NCI-H1105 (cell line): ENCODE results near the gene RHOT1.
"Not testable (repeated sequence)": the region's sequence is repeated elsewhere in the genome, so short reads cannot be mapped to it uniquely, and the experiment has no call there.

ENCODE experiments used
- DNase-seq: peaks from one replicate; lab custom pipeline; 2025; lab: John Stamatoyannopoulos, UW

RHOT1 gene

DNA sequence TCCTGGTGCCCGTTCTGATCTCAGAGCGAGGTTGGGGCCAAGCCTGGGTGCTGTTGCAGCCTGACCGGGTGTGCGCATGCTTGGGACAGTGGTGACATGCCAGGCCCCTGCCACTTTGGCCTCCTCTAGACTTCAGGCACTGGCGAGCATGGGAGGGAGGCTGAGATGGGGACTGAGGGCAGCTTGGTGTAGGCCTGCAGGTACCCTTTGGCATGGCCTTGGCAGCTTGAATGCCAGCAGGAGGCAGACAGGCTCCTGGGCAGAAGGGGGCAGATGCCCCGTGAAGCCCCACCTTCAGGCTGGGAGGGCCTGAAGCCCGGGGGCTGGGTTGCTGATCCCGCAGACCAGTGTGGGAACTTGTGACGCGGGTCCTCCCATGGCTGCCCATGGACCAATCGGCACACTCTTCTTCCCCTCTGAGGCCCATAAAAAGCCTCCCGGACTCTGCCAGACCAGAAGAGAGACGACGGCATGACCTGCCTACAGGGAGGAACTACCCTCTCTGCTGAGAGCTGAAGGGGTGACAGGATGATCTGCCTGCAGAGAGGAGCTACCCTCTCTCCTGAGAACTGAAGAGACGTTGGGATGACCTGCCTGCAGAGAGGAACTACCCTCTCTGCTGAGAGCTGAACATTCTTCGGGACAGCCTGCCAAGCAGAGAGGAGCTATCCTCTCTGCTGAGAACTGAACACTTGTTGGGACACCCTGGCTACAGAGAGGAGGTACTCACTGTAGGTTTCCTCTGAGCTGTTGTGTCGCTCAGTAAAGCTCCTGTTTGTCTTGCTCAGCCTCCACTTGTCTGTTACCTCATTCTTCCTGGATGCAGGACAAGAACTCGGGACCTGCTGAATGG lies 17.5 kb downstream of the RHOT1 start:
- DNase-seq: no peak

DNA sequence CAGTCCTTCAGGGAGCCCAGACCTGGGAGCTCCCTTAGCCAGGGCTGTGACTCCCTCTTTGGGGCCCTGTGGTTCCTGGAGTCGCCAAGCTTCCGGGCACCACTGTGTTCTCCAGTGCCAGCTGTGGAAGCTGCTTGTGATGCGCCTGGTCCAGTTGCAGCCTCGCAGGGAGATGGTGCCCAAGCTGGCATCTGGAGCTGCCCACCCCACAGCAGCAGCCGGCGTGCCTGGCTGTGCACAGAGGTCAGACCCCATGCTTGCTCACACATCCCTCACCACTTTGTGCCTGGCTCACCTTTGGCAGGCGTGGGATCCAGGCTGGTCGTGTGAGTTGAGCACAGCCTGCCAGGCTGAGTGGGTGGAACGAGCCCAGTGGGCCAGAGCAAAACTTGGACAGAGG lies 18.2 kb downstream of the RHOT1 start:
- DNase-seq: no peak

DNA sequence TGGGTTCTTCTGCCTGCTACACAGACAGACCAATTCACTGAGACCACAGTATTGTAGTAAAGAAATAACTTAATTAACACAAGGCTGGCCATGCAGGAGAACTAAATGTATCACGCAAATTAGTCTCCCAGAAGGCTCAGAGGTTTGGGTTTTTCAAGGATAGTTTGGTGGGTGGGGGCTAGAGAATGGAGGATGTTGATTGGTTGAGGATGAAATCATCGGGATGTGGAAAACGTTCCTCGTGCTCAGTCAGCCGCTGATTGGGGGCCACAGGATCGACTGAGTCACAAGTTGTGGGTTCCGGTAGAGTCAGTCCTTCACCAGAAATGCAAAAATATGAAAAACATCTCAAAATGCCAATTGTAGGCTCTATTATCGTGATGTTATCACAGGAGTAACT lies 18.7 kb downstream of the RHOT1 start:
- DNase-seq: no peak

DNA sequence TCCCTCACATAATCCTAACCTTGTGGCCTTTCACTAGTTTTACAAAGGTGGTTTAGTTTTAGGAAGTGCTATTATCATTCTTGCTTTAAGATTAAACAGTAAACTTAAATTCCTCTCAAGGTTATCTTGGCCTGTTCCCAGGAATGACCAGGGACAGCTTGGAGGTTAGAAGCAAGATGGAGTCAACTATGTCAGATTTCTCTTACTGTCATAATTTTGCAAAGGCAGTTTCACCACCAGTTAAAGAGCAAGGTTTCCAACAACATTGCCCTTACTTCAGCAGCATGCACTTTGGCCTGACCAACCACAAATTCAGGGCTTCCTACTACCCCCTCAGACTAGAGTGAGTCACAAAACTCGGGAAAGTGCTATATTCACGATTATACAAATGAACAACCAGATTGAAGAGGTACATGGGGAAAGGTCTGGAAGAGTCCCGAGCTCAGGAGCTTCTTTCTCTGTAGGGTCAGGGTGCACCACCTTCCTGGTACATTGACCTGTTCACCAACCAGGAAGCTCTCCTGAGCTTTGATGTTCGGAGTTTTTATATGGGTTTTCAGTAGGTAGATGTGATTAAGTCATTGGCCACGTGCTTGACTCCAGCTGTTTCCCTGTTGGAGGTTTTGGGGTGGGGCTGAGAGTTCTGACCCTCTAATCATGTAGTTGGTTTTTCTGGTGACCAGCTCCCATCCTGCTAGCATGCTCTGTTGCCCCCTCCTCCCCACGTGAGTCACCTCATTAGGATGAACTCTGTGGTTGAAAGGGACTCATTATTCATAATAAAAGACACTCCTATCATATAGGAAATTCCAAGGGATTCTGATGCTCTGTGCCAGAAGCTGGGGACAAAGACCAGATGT lies 19.4 kb downstream of the RHOT1 start:
- DNase-seq: no peak

DNA sequence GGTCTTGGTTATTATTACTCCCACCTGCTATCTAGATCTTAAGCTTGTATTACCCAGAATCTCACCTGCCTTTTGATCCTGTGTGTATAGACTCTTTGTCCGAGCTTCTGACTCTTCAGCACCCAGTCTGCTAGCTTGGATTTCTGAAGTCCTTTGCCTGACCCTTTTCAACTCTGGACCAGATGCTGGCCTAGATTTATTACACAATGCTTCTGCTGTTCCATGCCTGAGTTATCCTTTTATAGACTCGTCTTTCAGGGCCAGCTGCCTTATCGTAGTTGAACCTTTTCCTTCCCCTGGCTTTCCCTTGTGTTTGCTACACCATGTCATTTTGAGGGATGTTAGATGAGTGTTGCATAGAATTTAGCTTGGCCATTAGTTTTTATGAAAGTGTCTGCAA lies 32.6 kb downstream of the RHOT1 start:
- no peak for DNase-seq

DNA sequence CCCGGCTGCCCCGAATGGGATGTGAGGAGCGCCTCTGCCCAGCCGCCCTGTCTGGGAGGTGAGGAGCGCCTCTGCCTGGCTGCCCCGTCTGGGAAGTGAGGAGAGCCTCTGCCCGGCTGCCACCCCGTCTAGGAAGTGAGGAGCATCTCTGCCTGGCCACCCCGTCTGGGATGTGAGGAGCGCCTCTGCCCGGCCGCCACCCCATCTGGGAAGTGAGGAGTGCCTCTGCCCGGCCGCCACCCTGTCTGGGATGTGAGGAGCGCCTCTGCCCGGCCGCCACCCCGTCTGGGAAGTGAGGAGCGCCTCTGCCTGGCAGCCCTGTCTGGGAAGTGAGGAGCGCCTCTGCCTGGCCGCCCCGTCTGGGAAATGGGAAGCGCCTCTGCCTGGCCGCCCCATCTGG lies 36.4 kb downstream of the RHOT1 start:
- DNase-seq: not testable (repeated sequence)

DNA sequence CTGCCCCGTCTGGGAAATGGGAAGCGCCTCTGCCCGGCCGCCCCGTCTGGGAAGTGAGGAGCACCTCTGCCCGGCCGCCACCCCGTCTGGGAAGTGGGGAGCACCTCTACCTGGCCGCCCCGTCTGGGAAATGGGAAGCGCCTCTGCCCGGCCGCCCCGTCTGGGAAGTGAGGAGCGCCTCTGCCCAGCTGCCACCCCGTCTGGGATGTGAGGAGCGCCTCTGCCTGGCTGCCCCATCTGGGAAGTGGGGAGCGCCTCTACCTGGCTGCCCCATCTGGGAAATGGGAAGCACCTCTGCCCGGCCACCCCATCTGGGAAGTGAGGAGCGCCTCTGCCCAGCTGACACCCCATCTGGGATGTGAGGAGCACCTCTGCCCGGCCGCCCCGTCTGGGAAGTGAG lies 36.8 kb downstream of the RHOT1 start:
- DNase-seq: not testable (repeated sequence)

DNA sequence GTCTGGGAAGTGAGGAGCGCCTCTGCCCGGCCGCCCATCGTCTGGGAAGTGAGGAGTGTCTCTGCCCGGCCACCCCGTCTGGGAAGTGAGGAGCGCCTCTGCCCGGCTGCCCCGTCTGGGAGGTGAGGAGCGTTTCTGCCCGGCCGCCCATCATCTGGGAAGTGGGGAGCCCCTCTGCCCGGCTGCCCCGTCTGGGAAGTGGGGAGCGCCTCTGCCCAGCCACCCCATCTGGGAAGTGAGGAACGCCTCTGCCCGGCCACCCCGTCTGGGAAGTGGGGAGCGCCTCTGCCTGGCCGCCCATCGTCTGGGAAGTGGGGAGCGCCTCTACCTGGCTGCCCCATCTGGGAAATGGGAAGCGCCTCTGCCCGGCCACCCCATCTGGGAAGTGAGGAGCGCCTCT lies 37.2 kb downstream of the RHOT1 start:
- not testable (repeated sequence) for DNase-seq

DNA sequence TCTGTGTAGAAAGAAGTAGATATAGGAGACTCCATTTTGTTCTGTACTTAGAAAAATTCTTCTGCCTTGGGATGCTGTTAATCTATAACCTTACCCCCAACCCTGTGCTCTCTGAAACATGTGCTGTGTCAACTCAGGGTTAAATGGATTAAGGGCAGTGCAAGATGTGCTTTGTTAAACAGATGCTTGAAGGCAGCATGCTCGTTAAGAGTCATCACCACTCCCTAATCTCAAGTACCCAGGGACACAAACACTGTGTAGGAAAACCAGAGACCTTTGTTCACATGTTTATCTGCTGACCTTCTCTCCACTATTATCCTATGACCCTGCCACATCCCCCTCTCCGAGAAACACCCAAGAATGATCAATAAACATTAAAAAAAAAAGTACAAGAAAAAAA lies 38.0 kb downstream of the RHOT1 start:
- DNase-seq: not testable (repeated sequence)

DNA sequence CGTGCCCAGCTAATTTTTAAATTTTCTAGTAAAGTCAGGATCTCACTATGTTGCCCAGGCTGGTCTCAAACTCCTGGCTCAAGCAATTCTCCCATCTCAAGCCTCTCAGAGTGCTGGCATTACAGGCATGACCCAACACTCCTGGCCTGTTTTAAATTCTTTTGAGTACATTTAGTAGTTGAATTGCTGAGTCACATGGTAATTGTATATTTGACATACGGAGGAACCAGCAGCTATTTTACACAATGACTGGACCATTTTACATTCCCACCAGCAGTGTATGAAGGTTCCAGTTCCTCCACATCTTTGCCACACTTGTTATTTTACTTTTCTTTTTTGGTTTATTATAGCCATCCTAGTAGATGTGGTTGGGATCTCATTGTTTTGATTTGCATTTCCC lies 43.6 kb downstream of the RHOT1 start:
- DNase-seq: no peak

DNA sequence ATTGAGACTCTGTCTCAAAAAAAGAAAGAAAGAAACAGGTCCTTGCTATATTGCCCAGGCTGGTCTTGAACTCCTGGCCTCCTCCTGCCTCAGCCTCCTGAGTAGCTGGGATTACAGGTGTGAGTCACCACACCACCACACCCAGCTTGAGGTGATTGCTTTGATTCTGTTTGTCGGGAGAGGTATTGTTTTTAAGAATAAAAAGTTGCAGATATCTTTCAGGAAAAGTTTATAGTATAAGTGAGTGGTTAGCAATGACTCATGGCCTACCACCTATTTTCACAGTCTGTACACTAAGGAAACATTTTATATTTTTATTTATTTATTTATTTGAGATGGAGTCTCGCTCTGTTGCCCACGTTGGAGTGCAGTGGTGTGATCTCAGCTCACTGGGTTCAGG lies 45.0 kb downstream of the RHOT1 start:
- DNase-seq: no peak

DNA sequence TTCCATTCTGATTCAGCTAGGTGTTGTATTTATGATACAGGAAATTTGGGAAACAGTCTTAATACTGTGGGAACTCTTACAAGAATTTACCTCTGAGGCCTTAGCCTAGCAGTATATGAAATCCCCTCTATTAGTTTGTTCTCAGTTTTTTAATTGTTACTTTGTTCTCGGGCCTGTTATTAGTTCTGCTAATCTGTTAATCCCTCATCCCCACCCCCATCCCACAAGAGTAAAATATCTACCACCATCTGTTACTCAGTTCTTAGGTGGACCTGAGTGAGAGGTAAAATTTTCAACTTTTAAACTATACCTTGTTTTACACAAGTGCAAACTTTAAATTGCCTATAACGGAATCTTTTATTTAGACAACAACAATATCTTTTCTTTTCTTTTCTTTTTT lies 47.0 kb downstream of the RHOT1 start:
- DNase-seq: no peak

DNA sequence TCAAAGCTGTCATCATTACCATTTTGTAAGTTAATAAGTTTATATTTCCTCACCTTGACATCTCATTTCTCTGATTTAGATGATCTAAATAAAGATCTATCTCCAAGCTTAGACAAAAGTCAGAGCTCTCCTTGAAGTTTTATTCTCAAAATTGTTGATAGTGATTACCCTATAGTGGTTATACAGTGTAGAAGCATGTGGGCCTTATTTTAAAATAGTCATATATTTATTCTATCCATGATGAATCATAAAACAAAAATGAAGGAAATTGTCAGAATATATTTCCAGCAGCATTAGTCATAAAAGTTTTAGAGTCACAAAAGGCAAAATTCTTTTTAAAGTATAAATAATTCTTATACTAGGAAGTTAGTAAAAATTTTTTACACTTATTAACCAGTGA lies 49.0 kb downstream of the RHOT1 start:
- DNase-seq: no peak

DNA sequence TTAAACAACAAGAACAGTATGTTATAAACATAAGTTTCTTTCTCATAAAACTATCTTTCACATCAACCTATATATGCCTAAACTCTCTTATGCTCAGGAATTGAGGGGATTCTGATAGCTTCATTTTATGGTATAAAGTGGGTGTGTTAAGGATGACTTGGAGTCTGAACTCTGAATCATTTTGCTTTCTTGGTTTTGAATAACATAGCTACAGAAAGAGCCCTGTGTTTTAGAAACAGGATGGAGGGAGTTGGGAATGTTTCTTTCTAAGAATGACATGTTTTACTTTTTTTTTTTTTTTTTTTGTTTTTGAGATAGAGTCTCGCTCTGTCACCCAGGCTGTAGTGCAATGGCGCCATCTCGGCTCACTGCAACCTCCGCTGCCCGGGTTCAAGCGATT lies 50.1 kb downstream of the RHOT1 start:
- DNase-seq: no peak

DNA sequence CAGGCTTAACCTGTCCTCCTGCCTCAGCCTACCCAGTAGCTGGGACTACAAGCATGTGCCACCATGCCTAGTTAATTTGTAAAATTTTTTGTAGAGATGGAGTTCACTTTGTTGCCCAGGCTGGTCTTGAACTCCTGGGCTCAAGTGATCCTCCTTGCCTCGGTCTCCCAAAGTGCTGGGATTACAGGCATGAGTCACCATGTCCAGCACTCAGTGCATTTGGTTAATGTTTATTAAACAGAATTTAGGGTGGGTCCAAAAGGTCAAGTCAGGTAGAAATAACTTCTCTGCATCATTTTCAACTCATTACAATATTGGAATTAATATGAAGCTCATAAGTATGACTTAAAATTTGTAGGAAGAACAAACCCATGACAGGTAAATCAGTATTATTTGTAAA lies 55.7 kb downstream of the RHOT1 start:
- no peak for DNase-seq

DNA sequence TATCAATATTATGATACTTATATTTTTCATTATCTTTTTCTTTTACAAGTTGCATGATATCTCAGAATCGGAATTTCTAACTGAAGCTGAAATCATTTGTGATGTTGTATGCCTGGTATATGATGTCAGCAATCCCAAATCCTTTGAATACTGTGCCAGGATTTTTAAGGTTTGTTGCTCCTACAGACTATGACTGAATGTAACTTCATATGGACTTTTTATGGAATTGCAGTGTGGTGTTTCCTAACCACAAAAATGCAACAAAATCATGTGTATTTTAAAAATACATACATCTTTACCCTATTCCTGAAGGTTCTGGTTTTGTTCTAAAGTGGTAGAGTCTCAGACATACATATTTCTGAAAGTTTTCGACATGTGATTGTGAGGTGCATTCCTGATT lies 64.6 kb downstream of the RHOT1 start:
- DNase-seq: no peak

DNA sequence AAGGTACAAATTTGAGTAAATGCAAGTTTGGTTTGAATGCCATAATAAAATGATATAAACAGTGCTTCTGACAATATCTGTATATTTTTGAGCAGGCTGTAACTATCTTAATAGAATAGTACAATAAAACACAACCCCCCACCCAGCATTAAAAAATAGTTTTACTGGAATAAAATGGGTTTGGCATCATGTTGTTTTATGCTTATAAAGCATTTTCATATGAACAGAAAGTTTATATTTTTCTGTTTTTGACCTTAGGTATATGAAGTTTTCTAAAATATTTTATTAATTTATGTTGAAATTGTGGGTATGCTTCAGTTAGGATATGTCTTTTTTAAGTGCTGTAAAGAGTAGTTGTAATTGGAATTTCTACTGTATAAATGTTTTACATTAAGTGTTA lies 66.1 kb downstream of the RHOT1 start:
- no peak for DNase-seq

DNA sequence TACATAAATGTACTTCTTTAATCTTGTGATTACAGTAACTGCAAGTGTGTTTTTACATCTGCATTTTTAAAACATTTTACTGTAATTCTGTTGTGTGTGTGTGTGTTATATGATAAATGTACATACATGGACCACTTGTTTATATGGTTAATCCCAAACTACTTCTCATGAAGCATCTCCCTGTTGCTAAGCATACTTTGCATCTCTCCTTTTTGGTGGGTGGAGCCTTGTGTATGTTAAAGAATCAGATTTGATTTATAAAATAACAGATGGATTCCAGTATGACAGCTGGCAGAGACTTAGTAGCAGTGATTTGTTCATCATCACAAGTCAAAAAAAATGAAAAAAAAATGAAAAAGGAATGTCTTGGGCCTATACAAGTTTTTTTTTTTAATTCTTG lies 67.3 kb downstream of the RHOT1 start:
- DNase-seq: no peak

DNA sequence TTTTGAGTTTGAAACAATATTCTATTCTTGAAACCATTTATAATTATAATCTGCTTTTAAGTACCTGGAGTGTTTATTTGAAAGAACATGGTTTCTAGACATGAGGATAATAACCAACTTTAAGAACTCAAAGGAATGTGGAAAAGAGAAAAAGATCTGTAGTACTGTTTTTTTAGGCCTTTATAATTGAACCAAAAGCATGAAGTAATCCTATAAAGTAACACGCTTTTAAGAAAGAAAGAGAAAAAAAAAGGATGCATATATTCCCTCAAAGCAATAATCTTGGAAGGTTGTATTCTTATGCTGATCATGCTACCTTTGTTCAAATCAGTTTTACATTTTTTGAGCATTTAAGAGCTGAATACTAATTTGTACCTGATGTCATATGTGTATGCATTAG lies 69.4 kb downstream of the RHOT1 start:
- DNase-seq: no peak

DNA sequence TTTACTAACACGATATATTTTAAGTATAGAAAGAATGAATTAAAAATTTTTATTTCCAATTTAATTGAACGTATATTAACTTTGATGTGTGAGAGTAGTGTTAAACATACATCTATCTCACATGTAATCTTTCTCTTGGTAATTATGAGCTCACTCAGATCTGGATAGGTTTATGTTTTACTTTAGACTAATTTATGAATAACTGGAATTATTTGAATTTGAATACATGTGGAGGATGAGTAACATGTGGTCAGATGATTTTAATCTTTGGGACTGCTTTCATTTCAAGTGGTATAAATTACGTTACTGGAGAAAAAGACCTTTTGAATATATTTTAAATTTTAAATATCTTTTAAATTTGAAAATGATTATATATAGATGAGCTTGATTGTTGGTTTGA lies 73.4 kb downstream of the RHOT1 start:
- no peak for DNase-seq

DNA sequence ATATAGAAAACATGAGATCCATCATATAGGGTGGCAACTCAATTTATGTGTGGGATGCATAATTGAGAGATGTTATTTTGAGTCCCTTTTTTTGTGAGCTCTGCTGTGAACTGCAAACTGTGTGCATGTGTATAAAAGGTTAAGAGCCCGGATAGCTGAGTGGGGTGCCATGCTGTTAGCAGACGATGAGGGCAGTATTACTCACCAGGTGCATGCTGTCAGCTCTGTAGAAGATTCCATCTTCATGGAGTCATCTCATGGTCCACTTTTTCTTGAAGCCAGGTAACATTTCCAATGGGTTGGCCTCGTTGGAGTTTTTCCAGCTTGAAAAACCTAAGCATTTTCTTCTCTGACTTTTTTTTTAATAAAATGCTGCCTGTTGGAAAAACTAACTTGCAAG lies 80.3 kb downstream of the RHOT1 start:
- DNase-seq: no peak

DNA sequence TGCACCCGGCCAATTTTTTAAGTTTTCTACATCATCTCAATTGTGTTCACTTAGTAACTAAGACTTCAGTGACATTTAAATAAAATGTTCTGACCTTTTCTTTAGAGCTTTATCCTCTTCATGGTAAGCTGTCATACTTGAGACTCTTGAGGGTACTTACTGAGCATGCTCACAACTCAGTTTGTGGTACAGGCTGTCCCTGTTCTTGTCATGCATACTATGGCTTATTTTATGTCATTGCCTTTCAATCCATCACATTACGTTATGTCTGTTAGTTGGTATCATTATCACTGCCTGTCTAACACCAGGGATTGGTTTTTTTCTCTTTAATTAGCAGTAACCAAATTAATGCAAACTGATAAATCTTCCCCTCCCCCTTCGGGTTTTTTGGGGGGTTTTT lies 81.4 kb downstream of the RHOT1 start:
- no peak for DNase-seq

DNA sequence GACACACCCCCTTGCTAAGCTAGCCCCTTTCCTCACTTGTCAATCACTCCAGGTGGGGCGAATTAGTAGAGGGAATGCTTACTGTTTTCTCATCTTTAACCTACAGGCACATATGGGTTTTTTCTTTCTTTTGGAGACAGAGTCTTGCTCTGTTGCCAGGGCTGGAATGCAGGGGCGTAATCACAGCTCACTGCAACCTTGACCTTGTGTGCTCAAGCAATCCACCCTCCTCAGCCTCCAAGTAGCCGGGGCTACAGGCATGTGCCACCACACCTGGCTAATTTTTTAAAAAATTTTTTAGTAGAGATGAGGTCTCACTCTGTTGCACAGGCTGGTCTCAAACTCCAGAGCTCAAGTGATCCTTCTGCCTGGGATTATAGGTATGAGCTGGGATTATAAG lies 84.6 kb downstream of the RHOT1 start:
- no peak for DNase-seq
